GM12891 (cell line): Measurements from ENCODE around the gene MOGAT3.
A peak's percentile ranks its signal among the peaks of the same experiment; 100 is the strongest.

Experiments used
- DNase-seq: peaks from one replicate; pipeline ENCODE4 v3.0.0; 2011; ENCODE audit warnings: low spot score; ENCODE audit not compliant: insufficient read length
- FAIRE-seq: peaks from 2 replicates; lab custom pipeline; 2011; peaks lifted over from hg19 to GRCh38; lab: Jason Lieb, UNC
- PAX5 ChIP-seq: IDR thresholded peaks from 2 replicates; pipeline ENCODE4 v1.6.1; 2011; ENCODE audit warnings: low read length, moderate library complexity, mild to moderate bottlenecking; ENCODE audit not compliant: insufficient read depth, severe bottlenecking
- POLR2A ChIP-seq: IDR thresholded peaks from 2 replicates; pipeline ENCODE4 v1.6.1; 2011; ENCODE audit warnings: low read depth, low read length, control low read depth
- POLR2AphosphoS5 ChIP-seq: IDR thresholded peaks from 2 replicates; pipeline ENCODE4 v1.6.1; 2011; ENCODE audit warnings: low read depth, low read length, control low read depth
- POU2F2 ChIP-seq: IDR thresholded peaks from 2 replicates; pipeline ENCODE4 v1.6.1; 2011; ENCODE audit warnings: low read depth, mild to moderate bottlenecking, control low read depth, low read length, moderate library complexity
- SPI1 ChIP-seq: IDR thresholded peaks from 2 replicates; pipeline ENCODE4 v1.6.1; 2011; ENCODE audit warnings: low read depth, low read length, control low read depth
- TAF1 ChIP-seq: IDR thresholded peaks from 2 replicates; pipeline ENCODE4 v1.6.1; 2011; ENCODE audit warnings: low read depth, low read length, control low read depth

The MOGAT3 gene

DNA sequence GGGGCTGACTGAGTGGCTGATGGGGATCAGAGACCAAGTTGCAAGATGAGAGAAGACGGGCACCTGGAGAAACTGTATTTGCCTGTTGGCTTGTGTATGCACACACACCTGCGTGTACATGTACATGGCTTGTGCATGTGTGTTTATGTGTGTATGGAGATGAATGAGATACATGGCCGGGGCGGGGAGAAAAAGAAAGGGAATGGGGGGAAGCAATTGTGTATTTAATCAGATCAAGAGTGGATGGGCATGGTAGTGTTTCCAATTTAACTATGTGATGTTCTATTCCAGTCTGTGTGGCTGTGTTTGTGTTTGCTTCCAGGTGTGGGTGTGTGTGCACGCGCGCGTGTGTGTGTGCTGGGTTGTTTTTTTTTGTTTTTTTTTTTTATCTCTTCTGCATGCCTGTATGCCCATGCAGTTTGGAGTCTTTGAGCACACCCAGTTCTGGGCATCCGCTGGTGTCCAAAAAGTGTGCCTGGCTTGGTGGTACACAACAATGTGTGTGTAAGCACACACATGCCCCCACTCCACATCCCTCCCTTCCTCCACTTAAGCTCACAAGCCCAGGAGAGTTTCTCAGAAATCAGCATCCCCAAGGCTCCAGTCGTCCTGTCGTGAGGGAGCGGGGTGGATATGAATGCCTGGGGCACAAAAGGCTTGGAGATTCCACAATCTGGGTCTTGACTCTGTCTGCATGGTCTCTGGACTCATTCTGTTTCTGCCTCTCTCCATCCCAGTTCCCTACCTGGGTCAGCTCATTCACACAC lies 33.0 kb downstream of the MOGAT3 start:
- FAIRE-seq (no peak), DNase-seq (no peak)
- TF ChIP-seq SPI1 (no peak), PAX5 (no peak), POLR2A (no peak), POLR2AphosphoS5 (no peak), TAF1 (no peak), POU2F2 (no peak)

DNA sequence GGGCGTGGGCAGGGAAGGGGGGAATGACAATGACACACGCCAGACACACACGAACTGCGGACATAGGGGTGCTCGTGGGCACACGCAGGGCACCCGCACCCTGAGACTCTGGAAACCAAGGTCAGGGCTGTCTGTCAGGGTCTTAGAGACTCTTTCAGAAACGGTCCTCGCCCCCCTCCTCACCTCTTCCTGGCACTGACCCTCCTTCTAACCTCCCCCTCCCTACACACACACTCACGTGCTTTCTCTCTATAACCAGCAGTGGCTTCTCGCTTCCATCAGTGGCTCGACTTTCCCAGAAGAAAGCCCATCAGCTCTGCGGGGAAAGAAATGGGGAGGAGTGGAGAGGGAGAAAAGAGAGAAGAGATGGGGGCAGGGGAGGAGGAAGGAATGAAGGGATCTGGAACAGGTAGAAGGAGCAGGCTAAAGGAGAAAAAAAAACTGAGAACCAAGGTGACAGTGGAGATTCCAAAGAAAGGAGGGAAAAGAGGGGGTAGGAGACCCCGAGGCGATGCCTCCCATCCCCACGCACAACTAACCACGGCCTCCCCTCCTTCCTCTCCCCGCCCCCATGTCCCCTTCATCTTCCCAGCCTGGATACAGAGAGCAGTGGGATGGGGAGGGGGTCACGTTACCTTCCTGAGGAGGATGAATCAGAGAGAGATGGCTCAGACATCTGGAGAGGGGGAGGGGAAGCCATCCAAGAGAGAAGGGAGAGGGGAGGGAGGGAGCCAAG lies 33.8 kb downstream of the MOGAT3 start:
- DNase-seq (no peak), FAIRE-seq (no peak)
- TF ChIP-seq POU2F2 (no peak), PAX5 (no peak), POLR2AphosphoS5 (no peak), TAF1 (no peak), POLR2A (no peak), SPI1 (no peak)

DNA sequence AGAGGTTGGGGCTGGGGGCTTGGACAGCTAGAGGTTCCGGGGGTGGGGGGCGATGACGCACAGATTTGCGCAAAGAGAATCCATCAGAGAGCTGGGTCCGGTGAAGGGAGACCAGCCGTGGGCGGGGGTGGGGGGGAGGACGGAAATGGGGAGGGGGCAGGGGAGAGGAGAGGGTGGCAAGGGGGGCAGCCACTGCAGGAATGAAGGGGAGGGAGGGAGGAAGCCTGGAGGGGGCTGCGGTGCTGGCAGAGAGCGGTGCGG lies 34.3 kb downstream of the MOGAT3 start:
- no peak for DNase-seq
- TF ChIP-seq SPI1 (no peak), TAF1 (no peak), PAX5 (no peak), POU2F2 (no peak), POLR2A (no peak), POLR2AphosphoS5 (no peak)
- no peak for FAIRE-seq

DNA sequence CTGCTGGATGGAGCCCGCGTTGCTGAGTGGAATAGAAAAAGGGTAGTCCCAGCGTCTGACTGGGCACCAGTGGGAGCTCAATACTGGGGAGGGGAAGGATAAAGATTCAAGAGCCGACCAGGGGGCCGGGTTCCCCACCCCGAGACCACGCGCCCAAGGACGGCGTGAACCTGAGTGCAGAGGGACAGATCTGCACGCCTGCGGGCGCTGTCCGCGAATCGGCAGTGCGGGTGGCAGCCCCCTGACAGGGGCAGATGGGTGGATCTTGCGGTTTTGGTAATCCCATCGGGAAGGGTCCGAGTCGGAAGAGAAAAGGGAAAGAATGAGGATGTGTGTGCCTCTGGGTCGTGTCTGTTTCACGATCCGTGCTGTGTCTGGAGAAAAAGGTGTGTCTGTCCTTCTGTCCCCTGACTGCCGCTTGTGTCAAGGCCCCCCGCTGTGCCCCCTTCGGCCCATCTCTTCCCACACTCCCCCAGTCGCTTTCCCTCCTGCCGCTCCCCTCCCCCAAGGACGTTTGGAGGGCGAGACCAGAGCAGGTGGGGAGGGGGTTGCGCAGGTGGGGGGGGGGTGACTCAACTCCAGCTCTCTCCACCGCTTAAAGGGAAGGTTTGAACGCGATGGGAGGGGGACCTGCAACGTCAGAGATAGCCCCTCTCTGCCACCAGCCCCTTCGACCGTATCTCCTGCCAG lies 34.7 kb downstream of the MOGAT3 start:
- TF ChIP-seq PAX5 (no peak), POLR2AphosphoS5 (no peak), POLR2A (no peak), TAF1 (no peak), SPI1 (no peak), POU2F2 (no peak)
- no peak for DNase-seq

DNA sequence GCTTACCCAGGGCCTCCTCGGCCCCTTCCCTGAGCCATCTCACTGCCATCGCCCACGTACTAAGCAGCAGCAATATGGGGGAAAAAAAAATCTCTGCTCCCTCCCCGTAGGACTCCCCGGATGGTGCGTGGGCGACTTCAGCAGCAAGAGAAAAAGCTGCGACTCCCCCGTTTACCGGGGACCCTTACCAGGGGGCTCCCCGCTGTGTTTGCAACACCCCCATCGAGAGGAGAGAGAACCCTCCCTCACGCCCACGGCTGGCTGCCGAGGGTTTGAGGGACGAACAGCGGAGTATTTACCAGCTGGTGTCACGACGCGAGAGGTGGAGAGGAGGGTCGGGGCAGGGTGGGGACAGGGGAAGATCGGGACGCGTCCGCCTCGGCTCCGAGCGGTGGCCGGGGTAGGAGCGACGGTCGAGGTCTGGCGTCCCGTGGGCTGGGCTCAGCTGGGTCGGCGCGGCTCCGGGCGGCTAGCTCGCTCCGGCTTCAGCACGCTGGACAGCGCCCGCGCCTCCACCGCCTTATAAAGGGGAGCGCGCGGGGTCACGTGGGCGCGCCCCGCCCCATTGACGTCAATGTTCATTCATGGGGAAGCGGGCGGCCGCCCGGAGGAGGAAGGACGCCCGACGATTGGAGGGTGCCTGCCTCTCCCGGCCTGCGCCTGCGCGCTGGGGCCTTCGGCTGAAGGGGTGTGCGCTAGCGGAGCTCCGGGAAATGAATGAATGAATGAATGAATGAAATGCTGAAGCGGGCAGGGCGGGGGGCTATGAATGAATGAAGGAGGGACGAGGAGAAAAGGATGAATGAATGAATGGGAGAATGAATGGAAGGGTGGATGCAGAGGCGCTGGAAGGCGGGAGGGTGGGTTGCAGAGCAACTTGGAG lies 35.5 kb downstream of the MOGAT3 start, which contains the start of gene VGF:
VGF (minus strand) TSS at position 495 of the 883 bp plus-strand sequence. CDS start 726 bp downstream, outside the sequence.
- TF ChIP-seq TAF1 (no peak), POLR2A (no peak), SPI1 (peak; percentile 39), PAX5 (no peak), POU2F2 (0 out of 2 replicates have a peak, but pooled peaks have one; percentile 25)
- DNase-seq (peak; percentile 90), FAIRE-seq (peak; percentile 77)

More for the DNA sequence above, 34.7 kb downstream of the MOGAT3 start:
- FAIRE-seq: no peak

DNA sequence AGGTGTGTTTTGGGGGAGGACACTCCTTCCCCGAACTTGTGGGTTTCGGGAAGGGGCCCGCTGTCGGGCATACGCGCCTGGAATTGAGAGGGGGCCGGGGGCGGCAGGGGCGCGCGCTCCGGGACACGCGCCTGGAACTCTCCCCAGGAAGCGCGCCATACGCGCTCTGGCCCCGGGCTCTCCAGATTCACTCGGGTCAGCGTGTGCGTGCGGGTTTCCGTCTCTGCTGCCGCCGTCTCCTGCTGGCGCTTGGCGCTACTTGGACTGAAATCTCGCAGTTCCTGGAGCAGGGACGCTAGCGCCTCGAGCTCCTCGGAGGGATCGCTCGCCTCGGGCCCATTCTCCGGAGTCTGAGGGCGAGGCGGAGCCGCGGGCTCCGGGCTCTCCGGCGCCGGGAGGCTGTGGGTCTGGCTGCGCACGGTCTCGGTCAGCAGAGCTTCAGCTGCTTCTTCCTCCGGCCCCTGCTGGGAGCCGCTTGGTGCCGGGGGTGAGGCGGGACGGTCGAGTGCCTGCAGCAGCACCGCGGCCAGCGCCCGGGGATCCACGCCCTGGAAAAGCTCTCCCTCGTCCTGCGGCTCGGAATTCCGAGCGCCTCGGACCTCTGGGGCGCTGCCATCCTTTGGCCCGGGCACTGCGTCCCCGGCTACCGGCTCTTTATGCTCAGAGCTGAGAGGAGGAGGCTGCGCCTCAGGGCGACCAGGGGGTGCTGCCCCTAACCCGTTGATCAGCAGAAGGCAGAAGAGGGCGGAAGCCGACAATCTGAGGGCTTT lies 36.6 kb downstream of the MOGAT3 start:
- no peak for DNase-seq

DNA sequence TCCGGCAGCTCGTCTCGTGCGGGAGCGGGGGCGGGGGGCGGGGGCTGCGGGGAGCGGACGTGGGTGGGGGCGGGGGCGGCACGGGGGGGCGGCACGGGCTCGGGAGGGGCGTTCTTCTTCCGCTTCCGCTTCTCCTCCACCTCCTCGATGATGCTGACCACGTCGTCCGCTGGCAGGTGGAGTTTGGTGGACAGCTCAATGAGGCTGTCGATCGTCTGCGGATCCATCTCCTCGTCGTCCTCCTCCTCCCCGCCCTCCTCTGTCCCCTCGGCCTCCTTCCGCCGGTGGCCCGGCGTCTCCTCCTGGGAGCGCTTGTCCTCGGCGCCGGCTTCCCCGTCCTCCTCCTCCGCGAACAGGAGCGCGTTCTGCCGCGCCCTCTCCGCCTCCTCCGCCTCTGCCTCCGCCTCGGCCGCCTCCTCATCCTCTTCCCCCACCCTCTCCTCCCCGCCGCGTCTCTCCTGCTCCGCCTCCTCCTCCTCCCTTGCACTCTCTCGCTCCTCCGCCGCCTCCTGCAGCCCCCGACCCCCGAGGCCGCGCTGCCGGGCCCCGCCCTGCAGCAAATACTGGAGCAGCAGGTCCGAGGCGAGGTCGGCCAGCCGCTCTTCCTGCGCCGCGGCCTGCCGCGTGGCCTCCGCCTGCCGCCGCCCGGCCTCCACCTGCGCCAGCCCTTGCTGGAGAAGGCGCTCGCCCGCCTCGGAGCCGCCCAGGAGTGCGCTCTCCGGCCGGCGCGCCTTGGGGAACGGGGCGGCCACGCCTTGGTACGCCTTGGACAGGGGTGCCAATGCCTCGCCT lies 37.4 kb downstream of the MOGAT3 start:
- TF ChIP-seq POU2F2 (no peak), SPI1 (no peak), TAF1 (no peak), PAX5 (no peak), POLR2AphosphoS5 (no peak), POLR2A (no peak)
- no peak for DNase-seq
- peak; percentile 64 for FAIRE-seq

More for the DNA sequence above, 36.6 kb downstream of the MOGAT3 start:
- no peak for FAIRE-seq
- TF ChIP-seq PAX5: no peak
- no peak for TF ChIP-seq TAF1
- TF ChIP-seq POU2F2: no peak
- TF ChIP-seq POLR2A: no peak
- TF ChIP-seq POLR2AphosphoS5: no peak
- TF ChIP-seq SPI1: no peak
